ENCODE data around the gene GREB1L. TPM values are rescaled to one million over a fixed set of nuclear protein-coding genes. Genes with fewer than 3 reads are reported as not detected.

Gene GREB1L
- polyA plus RNA-seq, 1 of the 3 experiments (the other 2 are of a cell fraction) = under 0.01 TPM

GRCh38 chr18:21398121-21398520, 156.1 kb downstream of the GREB1L start:
- no peaks in the 10 kb centered on the region for H3K79me2 ChIP-seq (ENCODE audit: insufficient read depth)
- H3K9me2 ChIP-seq = no peaks in the 10 kb centered on the region
- no peak for DNase-seq
- H3K4me1 ChIP-seq (ENCODE audit: control insufficient read depth in 1 of 2, insufficient read depth in 2 of 2, low read depth in 1 of 2, low read length in 1 of 2) = no peaks in the 10 kb centered on the region
- H3K9ac ChIP-seq = no peak overlapping the region
- no peak overlapping the region for H2AFZ ChIP-seq (ENCODE audit: low read depth)
- ChIA-PET POLR2A (no interaction called here), CTCF (no interaction called here)
- H3K27me3 ChIP-seq (ENCODE audit: insufficient read depth) = peaks cover 10% of the 10 kb centered on the region; the same call in 1 of the 2 replicates
- no peaks in the 10 kb centered on the region for H4K20me1 ChIP-seq (ENCODE audit: insufficient read depth)
- H3K36me3 ChIP-seq (replicated peaks in 1 of 2; ENCODE audit: control insufficient read depth in 1 of 2, insufficient read depth in 2 of 2, low read length in 1 of 2) = no peaks in the 10 kb centered on the region
- H3K27ac ChIP-seq (ENCODE audit: low read depth in 2 of 2, low read length in 1 of 2) = no peak overlapping the region
- no peak for TF ChIP-seq TEAD4 (IDR thresholded peaks at IDR 0.05; ENCODE audit: borderline replicate concordance, insufficient read depth)
- no peak for TF ChIP-seq NRF1 (IDR thresholded peaks at IDR 0.05; ENCODE audit: low read depth, low read length)
- no peak for TF ChIP-seq IRF3 (IDR thresholded peaks at IDR 0.05; ENCODE audit: low read depth, low read length)
- TF ChIP-seq TAF1 (IDR thresholded peaks at IDR 0.05; ENCODE audit: borderline replicate concordance, low read depth, low read length) = no peak
- TF ChIP-seq, protein P1, sequence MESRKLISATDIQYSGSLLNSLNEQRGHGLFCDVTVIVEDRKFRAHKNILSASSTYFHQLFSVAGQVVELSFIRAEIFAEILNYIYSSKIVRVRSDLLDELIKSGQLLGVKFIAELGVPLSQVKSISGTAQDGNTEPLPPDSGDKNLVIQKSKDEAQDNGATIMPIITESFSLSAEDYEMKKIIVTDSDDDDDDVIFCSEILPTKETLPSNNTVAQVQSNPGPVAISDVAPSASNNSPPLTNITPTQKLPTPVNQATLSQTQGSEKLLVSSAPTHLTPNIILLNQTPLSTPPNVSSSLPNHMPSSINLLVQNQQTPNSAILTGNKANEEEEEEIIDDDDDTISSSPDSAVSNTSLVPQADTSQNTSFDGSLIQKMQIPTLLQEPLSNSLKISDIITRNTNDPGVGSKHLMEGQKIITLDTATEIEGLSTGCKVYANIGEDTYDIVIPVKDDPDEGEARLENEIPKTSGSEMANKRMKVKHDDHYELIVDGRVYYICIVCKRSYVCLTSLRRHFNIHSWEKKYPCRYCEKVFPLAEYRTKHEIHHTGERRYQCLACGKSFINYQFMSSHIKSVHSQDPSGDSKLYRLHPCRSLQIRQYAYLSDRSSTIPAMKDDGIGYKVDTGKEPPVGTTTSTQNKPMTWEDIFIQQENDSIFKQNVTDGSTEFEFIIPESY (IDR thresholded peaks at IDR 0.05; ENCODE audit: borderline replicate concordance, low read depth) = no peak
- no peak for TF ChIP-seq USF2 (IDR thresholded peaks at IDR 0.05; ENCODE audit: borderline replicate concordance, low read depth, low read length)
- no peak for TF ChIP-seq SIN3A (IDR thresholded peaks at IDR 0.05; ENCODE audit: borderline replicate concordance, low read depth, low read length)
- no peak for TF ChIP-seq FOXM1 (IDR thresholded peaks at IDR 0.05; ENCODE audit: low read depth)
- TF ChIP-seq YY1 (IDR thresholded peaks at IDR 0.05; ENCODE audit: low read depth) = no peak
- no peak for TF ChIP-seq SMC3 (IDR thresholded peaks at IDR 0.05; ENCODE audit: low read depth, low read length)
- TF ChIP-seq MAX (IDR thresholded peaks at IDR 0.05; ENCODE audit: low read depth) = no peak
- TF ChIP-seq EP300 (IDR thresholded peaks at IDR 0.05; ENCODE audit: borderline replicate concordance in 1 of 2, low read depth in 1 of 2, low read length in 1 of 2) = no peak
- no peak overlapping the region for H3K4me2 ChIP-seq
- WGBS (ENCODE audit: low lambda C conversion rate) = 0% methylated on average over 2 of the region's 2 CpGs
- H3K4me3 ChIP-seq (ENCODE audit: low read depth in 2 of 2, low read length in 1 of 2) = no peak overlapping the region
- no peaks in the 10 kb centered on the region for H3F3A ChIP-seq (replicated peaks; ENCODE audit: insufficient read depth)
- H3K9me3 ChIP-seq = no peaks in the 10 kb centered on the region

DNA sequence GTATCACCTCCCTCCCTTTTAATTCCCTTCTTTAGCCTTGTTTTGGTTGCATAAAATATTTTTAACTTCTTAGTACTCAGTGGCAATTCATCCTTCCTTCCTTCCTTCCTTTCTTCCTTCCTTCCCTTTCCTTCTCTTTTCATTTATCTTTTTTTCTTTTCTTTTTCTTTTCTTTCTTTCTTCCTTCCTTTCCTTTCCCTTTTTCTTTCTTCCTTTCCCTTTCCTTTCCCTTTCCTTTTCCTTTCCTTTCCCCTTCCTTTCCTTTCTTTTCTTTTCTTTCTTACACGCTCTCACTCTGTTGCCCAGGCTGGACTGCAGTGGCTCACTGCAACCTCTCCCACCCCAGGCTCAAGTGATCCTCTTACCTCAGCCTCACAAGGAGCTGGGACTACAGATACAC, 160.2 kb downstream of the GREB1L start:
- Histone ChIP-seq H2AFZ (ENCODE audit: low read depth) (no peak overlapping the region), H3K9ac (no peak overlapping the region), H3K4me2 (no peak overlapping the region), H3K9me3 (no peaks in the 10 kb centered on the region), H3K79me2 (ENCODE audit: insufficient read depth) (no peaks in the 10 kb centered on the region), H3K9me2 (no peaks in the 10 kb centered on the region), H3F3A (replicated peaks; ENCODE audit: insufficient read depth) (no peaks in the 10 kb centered on the region), H3K27ac (ENCODE audit: low read depth in 2 of 2, low read length in 1 of 2) (no peak overlapping the region), H3K36me3 (replicated peaks in 1 of 2; ENCODE audit: control insufficient read depth in 1 of 2, insufficient read depth in 2 of 2, low read length in 1 of 2) (no peaks in the 10 kb centered on the region), H3K4me3 (ENCODE audit: low read depth in 2 of 2, low read length in 1 of 2) (no peak overlapping the region), H4K20me1 (ENCODE audit: insufficient read depth) (no peaks in the 10 kb centered on the region), H3K4me1 (ENCODE audit: control insufficient read depth in 1 of 2, insufficient read depth in 2 of 2, low read depth in 1 of 2, low read length in 1 of 2) (no peaks in the 10 kb centered on the region), H3K27me3 (ENCODE audit: insufficient read depth) (peaks cover 10% of the 10 kb centered on the region; the same call in 1 of the 2 replicates)
- no peak for DNase-seq
- TF ChIP-seq ELF1 (IDR thresholded peaks at IDR 0.05) (no peak), IRF3 (IDR thresholded peaks at IDR 0.05; ENCODE audit: low read depth, low read length) (no peak), MAX (IDR thresholded peaks at IDR 0.05; ENCODE audit: low read depth) (no peak)
- TF ChIP-seq, protein P2, sequence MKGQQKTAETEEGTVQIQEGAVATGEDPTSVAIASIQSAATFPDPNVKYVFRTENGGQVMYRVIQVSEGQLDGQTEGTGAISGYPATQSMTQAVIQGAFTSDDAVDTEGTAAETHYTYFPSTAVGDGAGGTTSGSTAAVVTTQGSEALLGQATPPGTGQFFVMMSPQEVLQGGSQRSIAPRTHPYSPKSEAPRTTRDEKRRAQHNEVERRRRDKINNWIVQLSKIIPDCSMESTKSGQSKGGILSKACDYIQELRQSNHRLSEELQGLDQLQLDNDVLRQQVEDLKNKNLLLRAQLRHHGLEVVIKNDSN (IDR thresholded peaks at IDR 0.05; ENCODE audit: borderline replicate concordance, low read depth) = no peak
- POLR2A ChIA-PET = no interaction called here
- WGBS (ENCODE audit: low lambda C conversion rate) = 59% methylated on average over 1 of the region's 1 CpG
- CTCF ChIA-PET = no interaction called here

Measured in SK-N-SH (cell line).